SK-N-SH treated with all-trans-retinoic acid at 6 μM for 48 hours (cell line): ENCODE data around the gene NDRG3.

Experiments used
- ATAC-seq: fragments of 200-7000 bp; cut with Tn5 transposase; 3 replicates; pipeline ENCODE4 v1.9.1; 2020; ENCODE audit warnings: mild to moderate bottlenecking, moderate library complexity
- ARNTL ChIP-seq: fragments of 450-650 bp; formaldehyde crosslinking; IDR thresholded peaks from 2 replicates; pipeline ENCODE4 v1.5.0; 2020; ENCODE audit warnings: low read depth, mild to moderate bottlenecking, moderate library complexity, borderline replicate concordance
- BACH2 ChIP-seq: fragments of 250-450 bp; sonication (Bioruptor Pico); IDR thresholded peaks from 2 replicates; pipeline ENCODE4 v1.9.0; 2021; ENCODE audit warnings: mild to moderate bottlenecking, borderline replicate concordance
- CREB5 ChIP-seq: fragments of 250-450 bp; sonication (Bioruptor Pico); IDR thresholded peaks from 2 replicates; pipeline ENCODE4 v1.5.1; 2020; ENCODE audit warnings: low read depth, mild to moderate bottlenecking, moderate library complexity
- CSDC2 ChIP-seq: fragments of 250-450 bp; sonication (Bioruptor Pico); IDR thresholded peaks from 2 replicates; pipeline ENCODE4 v1.5.0; 2020; ENCODE audit warnings: mild to moderate bottlenecking, moderate library complexity
- ESRRG ChIP-seq: fragments of 250-450 bp; sonication (Bioruptor Pico); IDR thresholded peaks from 2 replicates; pipeline ENCODE4 v1.6.1; 2021; ENCODE audit warnings: mild to moderate bottlenecking
- GLIS3 ChIP-seq: fragments of 250-450 bp; sonication (Bioruptor Pico); IDR thresholded peaks from 2 replicates; pipeline ENCODE4 v1.5.0; 2020; ENCODE audit warnings: mild to moderate bottlenecking, moderate library complexity
- ISL1 ChIP-seq: fragments of 250-450 bp; sonication (Bioruptor Pico); IDR thresholded peaks from 2 replicates; pipeline ENCODE4 v2.1.2; 2022; ENCODE audit warnings: mild to moderate bottlenecking, moderate library complexity
- POU6F1 ChIP-seq: fragments of 250-450 bp; sonication (Bioruptor Pico); IDR thresholded peaks from 2 replicates; pipeline ENCODE4 v1.8.0; 2021; ENCODE audit warnings: low read depth, mild to moderate bottlenecking, moderate library complexity, borderline replicate concordance
- PPARA ChIP-seq: fragments of 250-450 bp; sonication (Bioruptor Pico); IDR thresholded peaks from 2 replicates; pipeline ENCODE4 v1.5.0; 2020; ENCODE audit warnings: mild to moderate bottlenecking, borderline replicate concordance
- RARB ChIP-seq: fragments of 250-450 bp; sonication (Bioruptor Pico); IDR thresholded peaks from 2 replicates; pipeline ENCODE4 v1.8.0; 2021; ENCODE audit warnings: mild to moderate bottlenecking, moderate library complexity
- SNAI2 ChIP-seq: fragments of 250-450 bp; sonication (Bioruptor Pico); IDR thresholded peaks from 2 replicates; pipeline ENCODE4 v1.5.0; 2020; ENCODE audit warnings: mild to moderate bottlenecking, moderate library complexity
- TCF4 ChIP-seq: fragments of 250-450 bp; sonication (Bioruptor Pico); IDR thresholded peaks from 2 replicates; pipeline ENCODE4 v1.8.0; 2021; ENCODE audit warnings: mild to moderate bottlenecking, moderate library complexity, borderline replicate concordance
- TOX ChIP-seq: fragments of 250-450 bp; sonication (Bioruptor Pico); IDR thresholded peaks from 2 replicates; pipeline ENCODE4 v1.8.0; 2021; ENCODE audit warnings: mild to moderate bottlenecking, moderate library complexity, borderline replicate concordance
- ZC3H10 ChIP-seq: fragments of 250-450 bp; sonication (Bioruptor Pico); IDR thresholded peaks from 2 replicates; pipeline ENCODE4 v1.5.1; 2021; ENCODE audit warnings: mild to moderate bottlenecking, moderate library complexity
- ZFP3 ChIP-seq: fragments of 250-450 bp; sonication (Bioruptor Pico); IDR thresholded peaks from 2 replicates; pipeline ENCODE4 v1.5.0; 2020; ENCODE audit warnings: mild to moderate bottlenecking, moderate library complexity
- ZFP30 ChIP-seq: fragments of 450-650 bp; formaldehyde crosslinking; IDR thresholded peaks from 2 replicates; pipeline ENCODE4 v1.5.0; 2022; ENCODE audit warnings: mild to moderate bottlenecking, moderate library complexity
- ZNF565 ChIP-seq: fragments of 450-650 bp; formaldehyde crosslinking; conservative IDR thresholded peaks from 2 replicates; pipeline ENCODE4 v1.5.0; 2020; ENCODE audit warnings: low read depth, mild to moderate bottlenecking, moderate library complexity
- ZNF70 ChIP-seq: fragments of 450-650 bp; formaldehyde crosslinking; IDR thresholded peaks from 2 replicates; pipeline ENCODE4 v1.5.0; 2020; ENCODE audit warnings: mild to moderate bottlenecking, moderate library complexity
- ZNF8 ChIP-seq: fragments of 450-650 bp; formaldehyde crosslinking; IDR thresholded peaks from 2 replicates; pipeline ENCODE4 v1.5.0; 2020; ENCODE audit warnings: mild to moderate bottlenecking, moderate library complexity
- TF ChIP-seq, protein P1 (sequence below): fragments of 250-450 bp; sonication (Bioruptor Pico); IDR thresholded peaks from 2 replicates; pipeline ENCODE4 v1.5.0; 2020; ENCODE audit warnings: mild to moderate bottlenecking, moderate library complexity
- TF ChIP-seq, protein P2 (sequence below): fragments of 250-450 bp; sonication (Bioruptor Pico); IDR thresholded peaks from 2 replicates; pipeline ENCODE4 v1.8.0; 2020; ENCODE audit warnings: mild to moderate bottlenecking, moderate library complexity, borderline replicate concordance
- TF ChIP-seq, protein P3 (sequence below): fragments of 250-450 bp; sonication (Bioruptor Pico); IDR thresholded peaks from 2 replicates; pipeline ENCODE4 v1.5.1; 2021; ENCODE audit warnings: mild to moderate bottlenecking, moderate library complexity

Gene NDRG3

GRCh38 chr20:36792422-36792821, 46.5 kb upstream of the NDRG3 start (continued):
- TF ChIP-seq POU6F1 (CRISPR knock-in tag) (no peak), CSDC2 (CRISPR knock-in tag) (no peak)

DNA sequence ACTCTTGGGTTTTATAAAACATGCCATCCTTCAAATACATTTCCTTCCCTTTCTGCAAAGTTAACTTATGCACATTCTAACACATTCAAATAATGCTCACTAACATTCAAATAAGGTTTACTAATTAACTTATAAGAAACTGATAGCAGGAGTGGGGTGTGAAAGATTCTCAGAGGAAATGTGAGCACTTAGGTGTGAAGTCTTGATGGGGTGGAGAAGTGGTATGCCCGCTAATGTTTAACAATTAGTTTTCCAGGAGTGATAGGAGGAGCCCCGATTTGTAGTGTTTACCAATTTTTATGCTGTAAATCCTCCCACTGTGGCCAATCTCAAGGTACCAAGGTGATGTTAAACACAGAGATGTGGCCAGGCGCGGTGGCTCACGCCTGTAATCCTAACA, 46.0 kb upstream of the NDRG3 start:
- TF ChIP-seq BACH2 (CRISPR knock-in tag) (no peak), ARNTL (no peak), ZNF8 (CRISPR knock-in tag) (no peak), ZFP30 (CRISPR knock-in tag) (no peak), PPARA (CRISPR knock-in tag) (no peak), ESRRG (CRISPR knock-in tag) (no peak), POU6F1 (CRISPR knock-in tag) (no peak), ZC3H10 (CRISPR knock-in tag) (no peak), ZNF70 (no peak), ZFP3 (CRISPR knock-in tag) (no peak), CREB5 (no peak), TOX (CRISPR knock-in tag) (no peak), RARB (CRISPR knock-in tag) (no peak), GLIS3 (no peak), ZNF565 (no peak), ISL1 (no peak), SNAI2 (no peak)
- TF ChIP-seq, protein P1, sequence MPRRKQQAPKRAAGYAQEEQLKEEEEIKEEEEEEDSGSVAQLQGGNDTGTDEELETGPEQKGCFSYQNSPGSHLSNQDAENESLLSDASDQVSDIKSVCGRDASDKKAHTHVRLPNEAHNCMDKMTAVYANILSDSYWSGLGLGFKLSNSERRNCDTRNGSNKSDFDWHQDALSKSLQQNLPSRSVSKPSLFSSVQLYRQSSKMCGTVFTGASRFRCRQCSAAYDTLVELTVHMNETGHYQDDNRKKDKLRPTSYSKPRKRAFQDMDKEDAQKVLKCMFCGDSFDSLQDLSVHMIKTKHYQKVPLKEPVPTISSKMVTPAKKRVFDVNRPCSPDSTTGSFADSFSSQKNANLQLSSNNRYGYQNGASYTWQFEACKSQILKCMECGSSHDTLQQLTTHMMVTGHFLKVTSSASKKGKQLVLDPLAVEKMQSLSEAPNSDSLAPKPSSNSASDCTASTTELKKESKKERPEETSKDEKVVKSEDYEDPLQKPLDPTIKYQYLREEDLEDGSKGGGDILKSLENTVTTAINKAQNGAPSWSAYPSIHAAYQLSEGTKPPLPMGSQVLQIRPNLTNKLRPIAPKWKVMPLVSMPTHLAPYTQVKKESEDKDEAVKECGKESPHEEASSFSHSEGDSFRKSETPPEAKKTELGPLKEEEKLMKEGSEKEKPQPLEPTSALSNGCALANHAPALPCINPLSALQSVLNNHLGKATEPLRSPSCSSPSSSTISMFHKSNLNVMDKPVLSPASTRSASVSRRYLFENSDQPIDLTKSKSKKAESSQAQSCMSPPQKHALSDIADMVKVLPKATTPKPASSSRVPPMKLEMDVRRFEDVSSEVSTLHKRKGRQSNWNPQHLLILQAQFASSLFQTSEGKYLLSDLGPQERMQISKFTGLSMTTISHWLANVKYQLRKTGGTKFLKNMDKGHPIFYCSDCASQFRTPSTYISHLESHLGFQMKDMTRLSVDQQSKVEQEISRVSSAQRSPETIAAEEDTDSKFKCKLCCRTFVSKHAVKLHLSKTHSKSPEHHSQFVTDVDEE (CRISPR knock-in tag), result no peak
- TF ChIP-seq, protein P2, sequence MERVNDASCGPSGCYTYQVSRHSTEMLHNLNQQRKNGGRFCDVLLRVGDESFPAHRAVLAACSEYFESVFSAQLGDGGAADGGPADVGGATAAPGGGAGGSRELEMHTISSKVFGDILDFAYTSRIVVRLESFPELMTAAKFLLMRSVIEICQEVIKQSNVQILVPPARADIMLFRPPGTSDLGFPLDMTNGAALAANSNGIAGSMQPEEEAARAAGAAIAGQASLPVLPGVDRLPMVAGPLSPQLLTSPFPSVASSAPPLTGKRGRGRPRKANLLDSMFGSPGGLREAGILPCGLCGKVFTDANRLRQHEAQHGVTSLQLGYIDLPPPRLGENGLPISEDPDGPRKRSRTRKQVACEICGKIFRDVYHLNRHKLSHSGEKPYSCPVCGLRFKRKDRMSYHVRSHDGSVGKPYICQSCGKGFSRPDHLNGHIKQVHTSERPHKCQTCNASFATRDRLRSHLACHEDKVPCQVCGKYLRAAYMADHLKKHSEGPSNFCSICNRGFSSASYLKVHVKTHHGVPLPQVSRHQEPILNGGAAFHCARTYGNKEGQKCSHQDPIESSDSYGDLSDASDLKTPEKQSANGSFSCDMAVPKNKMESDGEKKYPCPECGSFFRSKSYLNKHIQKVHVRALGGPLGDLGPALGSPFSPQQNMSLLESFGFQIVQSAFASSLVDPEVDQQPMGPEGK, result no peak
- no peak for ATAC-seq

DNA sequence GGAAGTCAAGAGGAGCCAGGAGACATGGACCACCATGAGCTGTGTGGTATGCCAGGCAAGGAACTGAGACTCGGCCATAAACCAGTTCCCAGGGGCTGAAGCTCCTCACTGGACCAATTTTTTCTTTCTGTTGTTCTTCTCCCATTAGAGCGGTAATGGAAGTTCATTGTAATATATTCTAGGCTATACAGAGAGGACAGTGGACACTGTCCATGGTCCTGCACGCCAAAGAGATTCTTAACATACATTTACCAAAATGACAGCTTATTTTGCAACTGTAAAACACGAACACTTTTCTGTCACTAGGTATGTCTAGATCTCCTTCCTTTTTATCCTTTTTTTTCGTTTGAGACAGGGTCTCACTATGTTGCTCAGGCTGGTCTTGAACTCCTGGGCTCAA, 40.8 kb upstream of the NDRG3 start:
- ATAC-seq, result no peak
- TF ChIP-seq ZC3H10 (CRISPR knock-in tag), result no peak
- no peak for TF ChIP-seq ZNF70
- TF ChIP-seq ARNTL, result no peak
- no peak for TF ChIP-seq SNAI2
- no peak for TF ChIP-seq ZNF8 (CRISPR knock-in tag)
- no peak for TF ChIP-seq CREB5
- no peak for TF ChIP-seq TCF4 (CRISPR knock-in tag)
- no peak for TF ChIP-seq ZNF565
- TF ChIP-seq, protein P1 (CRISPR knock-in tag), result no peak
- no peak for TF ChIP-seq ZFP30 (CRISPR knock-in tag)
- TF ChIP-seq ISL1, result no peak
- no peak for TF ChIP-seq PPARA (CRISPR knock-in tag)
- TF ChIP-seq, protein P3, sequence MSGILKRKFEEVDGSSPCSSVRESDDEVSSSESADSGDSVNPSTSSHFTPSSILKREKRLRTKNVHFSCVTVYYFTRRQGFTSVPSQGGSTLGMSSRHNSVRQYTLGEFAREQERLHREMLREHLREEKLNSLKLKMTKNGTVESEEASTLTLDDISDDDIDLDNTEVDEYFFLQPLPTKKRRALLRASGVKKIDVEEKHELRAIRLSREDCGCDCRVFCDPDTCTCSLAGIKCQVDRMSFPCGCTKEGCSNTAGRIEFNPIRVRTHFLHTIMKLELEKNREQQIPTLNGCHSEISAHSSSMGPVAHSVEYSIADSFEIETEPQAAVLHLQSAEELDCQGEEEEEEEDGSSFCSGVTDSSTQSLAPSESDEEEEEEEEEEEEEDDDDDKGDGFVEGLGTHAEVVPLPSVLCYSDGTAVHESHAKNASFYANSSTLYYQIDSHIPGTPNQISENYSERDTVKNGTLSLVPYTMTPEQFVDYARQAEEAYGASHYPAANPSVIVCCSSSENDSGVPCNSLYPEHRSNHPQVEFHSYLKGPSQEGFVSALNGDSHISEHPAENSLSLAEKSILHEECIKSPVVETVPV (CRISPR knock-in tag), result no peak
- no peak for TF ChIP-seq ZFP3 (CRISPR knock-in tag)
